ENCODE measurements around the gene RNF151. TPM values are rescaled to one million over a fixed set of nuclear protein-coding genes. Genes with fewer than 3 reads are reported as not detected.

Gene RNF151
- total RNA-seq, 4 donors from 2014 or later: not detected

DNA sequence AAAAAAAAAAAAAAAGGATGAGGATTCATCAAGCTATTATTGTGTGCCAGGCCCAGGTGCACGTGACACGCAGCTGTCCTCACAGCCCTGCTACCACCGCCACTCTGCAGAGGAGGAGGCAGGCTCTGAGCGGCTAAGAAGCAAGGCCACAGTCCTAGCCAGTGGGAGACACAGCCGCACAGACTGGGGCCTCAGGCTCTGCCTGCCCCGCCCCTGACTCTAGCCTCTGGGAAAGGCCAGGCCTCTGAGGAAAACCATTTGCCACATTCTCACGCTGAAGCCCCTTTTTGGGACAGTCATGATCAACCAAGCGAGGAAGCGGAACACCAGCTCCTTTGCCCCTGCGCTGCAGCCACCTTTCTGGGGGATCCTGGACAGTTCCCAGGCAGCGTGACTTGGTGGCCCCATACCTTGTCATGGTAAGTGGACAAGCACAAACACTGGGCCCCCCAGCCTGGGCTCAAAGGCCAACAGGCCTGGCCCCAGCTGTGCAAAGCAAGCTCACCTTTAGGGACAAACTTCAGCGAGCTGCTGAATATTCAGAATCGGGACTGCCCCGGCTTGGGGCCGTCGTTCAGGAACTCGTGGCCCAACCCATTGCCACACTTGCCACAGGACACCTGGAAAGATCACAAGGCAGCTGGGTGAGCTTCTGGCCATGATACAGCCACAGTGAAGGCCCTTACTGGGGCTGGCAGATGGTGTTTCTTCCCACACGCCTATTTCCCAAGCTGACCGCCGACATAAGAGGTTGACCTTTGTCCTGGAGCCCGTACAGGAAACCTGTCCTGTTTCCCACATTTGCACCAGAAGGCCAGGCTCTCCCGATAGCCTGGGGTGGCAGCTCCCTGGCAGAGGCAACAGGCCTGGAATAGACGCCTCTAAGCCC, 26.1 kb upstream of the RNF151 start:
- no peaks in the 10 kb centered on the region for H3K27me3 ChIP-seq
- H3K4me3 ChIP-seq: no peak overlapping the region
- H3K4me1 ChIP-seq: peaks cover 12 to 34% (median 29%) of the 10 kb centered on the region in 4 donors
- intact Hi-C loops (cut with DNase I): no loop called here
- H3K9me3 ChIP-seq: no peaks in the 10 kb centered on the region
- DNase-seq (ENCODE audit: extremely low spot score): no peak
- peak overlapping the region in 3 of 4 donors; percentile 81 to 97 (median 94) for H3K27ac ChIP-seq (replicated peaks in 1 of 4)
- WGBS: 87% methylated on average over 19 of the region's 23 CpGs
- no peak for TF ChIP-seq POLR2AphosphoS5 (IDR thresholded peaks at IDR 0.05)
- TF ChIP-seq, protein P1, sequence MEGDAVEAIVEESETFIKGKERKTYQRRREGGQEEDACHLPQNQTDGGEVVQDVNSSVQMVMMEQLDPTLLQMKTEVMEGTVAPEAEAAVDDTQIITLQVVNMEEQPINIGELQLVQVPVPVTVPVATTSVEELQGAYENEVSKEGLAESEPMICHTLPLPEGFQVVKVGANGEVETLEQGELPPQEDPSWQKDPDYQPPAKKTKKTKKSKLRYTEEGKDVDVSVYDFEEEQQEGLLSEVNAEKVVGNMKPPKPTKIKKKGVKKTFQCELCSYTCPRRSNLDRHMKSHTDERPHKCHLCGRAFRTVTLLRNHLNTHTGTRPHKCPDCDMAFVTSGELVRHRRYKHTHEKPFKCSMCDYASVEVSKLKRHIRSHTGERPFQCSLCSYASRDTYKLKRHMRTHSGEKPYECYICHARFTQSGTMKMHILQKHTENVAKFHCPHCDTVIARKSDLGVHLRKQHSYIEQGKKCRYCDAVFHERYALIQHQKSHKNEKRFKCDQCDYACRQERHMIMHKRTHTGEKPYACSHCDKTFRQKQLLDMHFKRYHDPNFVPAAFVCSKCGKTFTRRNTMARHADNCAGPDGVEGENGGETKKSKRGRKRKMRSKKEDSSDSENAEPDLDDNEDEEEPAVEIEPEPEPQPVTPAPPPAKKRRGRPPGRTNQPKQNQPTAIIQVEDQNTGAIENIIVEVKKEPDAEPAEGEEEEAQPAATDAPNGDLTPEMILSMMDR (IDR thresholded peaks at IDR 0.05): no peak
- no peak for TF ChIP-seq EP300 (IDR thresholded peaks at IDR 0.05)
- no peak for TF ChIP-seq POLR2A (IDR thresholded peaks at IDR 0.05; ENCODE audit: low read depth)
- H3K36me3 ChIP-seq: peaks cover 38 to 49% (median 43%) of the 10 kb centered on the region in 4 donors

DNA sequence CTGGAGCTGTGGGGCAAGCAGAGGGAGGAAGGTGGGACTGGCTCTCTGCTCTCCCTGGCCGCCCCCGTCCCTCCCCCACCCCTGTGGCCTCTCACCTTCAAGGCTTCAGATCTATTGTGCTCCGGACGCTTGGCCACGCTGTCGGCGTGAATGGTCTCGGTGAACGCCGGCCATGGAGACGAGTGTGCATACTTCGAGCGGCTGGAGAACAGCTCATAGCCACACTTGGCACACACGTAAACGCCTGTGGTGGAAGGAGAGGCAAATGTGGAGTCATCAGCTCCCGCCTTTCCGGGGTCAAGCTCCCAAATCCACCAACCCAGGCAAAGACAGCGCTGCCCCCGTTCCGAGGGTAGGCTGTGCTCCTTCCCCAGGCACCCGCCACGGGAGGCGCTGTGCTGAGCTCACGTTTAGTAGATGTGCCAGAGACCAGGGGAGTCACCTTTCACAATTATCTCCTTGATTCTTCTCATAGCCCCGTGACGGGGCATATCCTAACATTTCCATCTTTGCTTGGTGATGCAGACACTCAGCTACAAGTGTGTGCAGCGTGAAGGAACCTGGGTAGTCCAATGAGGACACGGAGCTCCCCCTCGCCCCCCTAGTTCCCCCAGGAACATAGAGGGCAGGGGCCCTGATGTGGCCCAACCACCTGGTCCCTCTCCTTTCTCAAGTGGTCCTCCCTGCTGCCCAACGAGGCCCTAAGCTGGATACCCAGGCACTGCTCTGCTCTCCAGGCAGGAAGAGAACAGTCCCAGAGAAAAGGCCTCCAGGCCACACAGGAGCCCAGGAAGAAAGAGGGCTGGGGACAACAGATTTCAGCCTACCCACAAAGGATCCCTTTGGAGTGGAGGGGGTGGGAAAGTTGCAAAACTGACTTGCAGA, 25.3 kb upstream of the RNF151 start:
- no peaks in the 10 kb centered on the region for H3K27me3 ChIP-seq
- intact Hi-C loops (cut with DNase I): no loop called here
- peak overlapping the region; percentile 81 to 97 (median 94) for H3K27ac ChIP-seq (replicated peaks in 1 of 4)
- 76% methylated on average over 9 of the region's 30 CpGs for WGBS
- TF ChIP-seq, protein P1 (IDR thresholded peaks at IDR 0.05): no peak
- no peak for TF ChIP-seq POLR2A (IDR thresholded peaks at IDR 0.05; ENCODE audit: low read depth)
- no peak for TF ChIP-seq POLR2AphosphoS5 (IDR thresholded peaks at IDR 0.05)
- no peak for TF ChIP-seq EP300 (IDR thresholded peaks at IDR 0.05)
- DNase-seq (ENCODE audit: extremely low spot score): no peak
- no peaks in the 10 kb centered on the region for H3K9me3 ChIP-seq
- peaks cover 38 to 49% (median 43%) of the 10 kb centered on the region in 4 donors for H3K36me3 ChIP-seq
- H3K4me3 ChIP-seq: peak overlapping the region; percentile 76 to 96 (median 84)
- H3K4me1 ChIP-seq: peaks cover 12 to 34% (median 29%) of the 10 kb centered on the region in 4 donors

DNA sequence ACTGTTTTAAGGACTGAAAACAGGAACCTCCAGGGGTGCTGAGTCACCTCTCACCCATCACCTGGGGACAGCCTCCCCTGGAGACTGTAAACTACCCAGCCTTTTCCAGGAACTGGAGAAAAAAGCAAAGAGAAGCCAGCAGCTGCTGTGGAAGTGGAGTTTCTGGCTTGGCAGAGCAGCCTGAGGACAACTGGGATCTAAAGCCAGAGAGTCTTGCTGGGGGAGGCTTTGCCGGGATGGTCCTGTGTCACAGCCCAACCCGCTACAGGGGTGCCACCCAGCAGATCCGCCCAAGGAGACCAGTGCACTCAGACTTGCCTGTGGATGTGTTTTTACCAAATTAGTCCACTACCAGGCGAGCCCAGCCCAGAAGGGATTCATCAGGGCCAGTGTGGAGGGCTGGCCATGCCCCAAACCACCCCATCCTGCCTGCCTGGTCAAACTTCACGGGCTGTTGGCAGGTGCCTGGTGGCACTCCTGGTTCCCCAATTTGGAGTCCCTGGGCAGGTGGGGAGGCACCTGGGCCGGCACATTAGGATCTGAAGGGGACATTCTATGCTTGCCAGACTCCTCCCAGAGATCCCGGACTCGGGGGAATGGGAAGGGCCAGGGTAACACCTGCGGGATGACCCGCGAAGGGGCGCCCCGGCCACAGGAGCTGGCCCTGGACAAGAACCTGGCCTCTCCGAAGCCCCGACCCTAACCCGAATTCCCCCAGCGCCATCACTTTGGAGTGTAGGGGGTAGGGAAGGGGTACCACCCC, 24.4 kb upstream of the RNF151 start:
- DNase-seq (ENCODE audit: extremely low spot score): no peak
- no peak for TF ChIP-seq POLR2A (IDR thresholded peaks at IDR 0.05; ENCODE audit: low read depth)
- TF ChIP-seq EP300 (IDR thresholded peaks at IDR 0.05): no peak
- peak; percentile 45 to 59 for TF ChIP-seq POLR2AphosphoS5 (IDR thresholded peaks at IDR 0.05)
- TF ChIP-seq, protein P1 (IDR thresholded peaks at IDR 0.05): no peak
- WGBS: 16% methylated on average over 8 of the region's 17 CpGs
- Histone ChIP-seq H3K36me3 (peaks cover 33 to 42% (median 39%) of the 10 kb centered on the region in 4 donors), H3K27ac (replicated peaks in 1 of 4) (peak overlapping the region; percentile 81 to 97 (median 94)), H3K4me3 (peak overlapping the region; percentile 76 to 96 (median 84)), H3K4me1 (peaks cover 12 to 34% (median 29%) of the 10 kb centered on the region in 4 donors), H3K9me3 (no peaks in the 10 kb centered on the region), H3K27me3 (no peaks in the 10 kb centered on the region)
- intact Hi-C loops (cut with DNase I): no loop called here
